Spinal cord (tissue), 10 donors: Measurements from ENCODE around the gene BCL10. TPM values are rescaled to one million over a fixed set of nuclear protein-coding genes. Genes with fewer than 3 reads are reported as not detected.
A peak's percentile ranks its signal among the peaks of the same experiment; 100 is the strongest.

Source experiments
- DNase-seq, 6 donors: peaks; one replicate each; pipeline versions ENCODE4 v3.0.0 to v3.0.0-alpha.2; 2013 to 2015; ENCODE audit warnings: low spot score in 6 of 6, low read depth in 4 of 6
- H3K27ac ChIP-seq: one replicate; pipeline ENCODE4 v1.5.1; 2013; ENCODE audit warnings: low read depth, low read length, control low read depth
- H3K27me3 ChIP-seq: one replicate; pipeline ENCODE4 v1.6.1; 2013; ENCODE audit warnings: low read length; ENCODE audit not compliant: control insufficient read depth, insufficient read depth
- H3K36me3 ChIP-seq: one replicate; pipeline ENCODE4 v1.6.1; 2013; ENCODE audit warnings: low read length; ENCODE audit not compliant: control insufficient read depth, insufficient read depth
- H3K4me1 ChIP-seq: one replicate; pipeline ENCODE4 v1.6.1; 2013; ENCODE audit warnings: low read length; ENCODE audit not compliant: control insufficient read depth, insufficient read depth
- H3K4me3 ChIP-seq: one replicate; pipeline ENCODE4 v1.5.1; 2013; ENCODE audit warnings: low read depth, low read length, control low read depth
- H3K9me3 ChIP-seq: one replicate; pipeline ENCODE4 v1.6.1; 2013; ENCODE audit warnings: low read length; ENCODE audit not compliant: control insufficient read depth, insufficient read depth
- whole genome bisulfite sequencing: methylation state at CpG from one replicate; pipeline ENCODE4 v1.1.5; 2013; ENCODE audit warnings: missing lambda C conversion rate; ENCODE audit not compliant: insufficient coverage; 5-methylcytosine and 5-hydroxymethylcytosine counted together
- polyA plus RNA-seq, 2 donors: library from polyadenylated mRNA; unstranded; fragments of 120-200 nt; gene quantifications; one replicate each; pipeline ENCODE4 v1.2.1, GENCODE V29; 2013; ENCODE audit not compliant: insufficient read length in 2 of 2
- total RNA-seq, 2 donors: library from RNA; depleted of rRNA in 1 of 2; stranded (reverse); fragments of 120-200 nt in 1 of 2; fragments of >200 nt in 1 of 2; gene quantifications; one replicate each; pipeline versions ENCODE4 v1.2.3 to v1.2.4, GENCODE V29; 2013 to 2014
- donor health status: healthy.

BCL10 gene
- total and polyA plus RNA-seq, 4 donors: 12.9 to 22.7 (median 18.9) TPM

DNA sequence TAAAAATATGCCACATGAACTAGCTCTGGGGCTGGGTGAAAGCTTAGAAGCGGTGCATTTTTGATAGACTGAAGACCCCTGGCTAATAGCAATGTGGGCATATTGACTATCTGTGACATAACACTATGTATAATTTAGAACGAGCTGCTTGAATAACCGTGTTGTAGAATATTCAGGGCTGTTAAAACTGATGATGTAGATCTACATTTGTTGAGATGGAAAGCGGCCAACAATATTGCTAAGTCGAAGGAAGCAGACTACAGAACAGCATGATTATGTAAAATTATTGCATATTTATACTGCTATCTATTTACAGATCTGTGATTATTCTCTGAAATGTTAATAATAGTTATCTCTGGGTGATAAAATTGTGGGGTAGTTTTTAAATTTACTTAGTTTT is 41.1 kb upstream of the BCL10 start:
- Histone ChIP-seq H3K4me3 (no peak overlapping the region), H3K27ac (no peak overlapping the region), H3K27me3 (no peaks in the 10 kb centered on the region), H3K4me1 (peaks cover 3% of the 10 kb centered on the region), H3K9me3 (no peaks in the 10 kb centered on the region), H3K36me3 (no peaks in the 10 kb centered on the region)
- WGBS: no CpG with 5 or more reads among the region's 5 CpGs
- DNase-seq: peak in 2 of 6 donors; percentile 65 to 76

DNA sequence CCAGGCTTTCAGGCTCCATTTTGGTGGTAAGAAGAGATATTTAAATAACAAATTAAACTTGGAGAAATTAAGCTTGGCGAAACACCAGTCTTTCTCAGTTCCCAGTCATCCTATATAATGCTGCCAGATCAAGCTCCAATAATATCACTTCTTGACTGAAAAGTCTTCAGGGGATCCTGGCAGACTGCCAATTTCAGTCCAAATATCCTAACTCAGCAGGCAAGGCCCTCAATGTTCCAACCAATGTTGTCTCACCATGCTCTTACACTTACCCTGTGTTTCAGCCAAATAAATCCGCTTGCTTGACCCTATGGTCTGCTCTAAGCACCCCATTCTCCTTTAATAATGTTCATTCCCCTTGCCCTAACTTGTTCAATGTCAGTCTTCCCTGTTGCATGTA is 39.9 kb upstream of the BCL10 start:
- H3K4me1 ChIP-seq: peaks cover 3% of the 10 kb centered on the region
- H3K36me3 ChIP-seq: no peaks in the 10 kb centered on the region
- H3K9me3 ChIP-seq: no peaks in the 10 kb centered on the region
- peak overlapping the region; percentile 12 for H3K27ac ChIP-seq
- no peaks in the 10 kb centered on the region for H3K27me3 ChIP-seq
- peak in 2 of 6 donors; percentile 67 to 83 for DNase-seq
- 69% methylated on average over 2 of the region's 2 CpGs for WGBS
- H3K4me3 ChIP-seq: no peak overlapping the region

DNA sequence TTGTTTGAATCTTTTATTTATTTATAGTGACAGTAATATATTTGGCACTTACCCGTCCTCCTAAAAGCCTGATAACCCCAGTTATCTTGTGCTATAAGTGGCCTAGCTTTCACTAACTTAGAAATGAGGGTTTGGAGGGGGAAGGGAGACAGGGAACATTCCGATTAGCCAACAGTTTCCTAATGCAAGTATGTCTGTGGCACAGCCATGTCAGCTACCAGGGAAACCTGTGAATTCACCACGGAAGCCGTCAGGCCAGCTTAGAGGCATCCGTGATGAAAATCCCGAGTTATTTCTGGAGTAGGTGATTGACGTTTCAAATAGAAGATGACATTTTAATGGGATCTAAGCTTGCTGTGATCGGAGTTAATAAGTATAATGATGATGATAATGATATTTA is 39.4 kb upstream of the BCL10 start:
- no peak overlapping the region for H3K4me3 ChIP-seq
- no peaks in the 10 kb centered on the region for H3K36me3 ChIP-seq
- H3K27me3 ChIP-seq: no peaks in the 10 kb centered on the region
- peak in 2 of 6 donors; percentile 14 to 47 for DNase-seq
- peak overlapping the region; percentile 12 for H3K27ac ChIP-seq
- no peaks in the 10 kb centered on the region for H3K9me3 ChIP-seq
- peaks cover 3% of the 10 kb centered on the region for H3K4me1 ChIP-seq
- WGBS: 57% methylated on average over 3 of the region's 8 CpGs

- H3K27ac ChIP-seq: no peak overlapping the region
- H3K9me3 ChIP-seq: no peaks in the 10 kb centered on the region
- no peak for DNase-seq
These were observed 38.3 kb upstream of the BCL10 start for GRCh38 chr1:85314726-85315125.

DNA sequence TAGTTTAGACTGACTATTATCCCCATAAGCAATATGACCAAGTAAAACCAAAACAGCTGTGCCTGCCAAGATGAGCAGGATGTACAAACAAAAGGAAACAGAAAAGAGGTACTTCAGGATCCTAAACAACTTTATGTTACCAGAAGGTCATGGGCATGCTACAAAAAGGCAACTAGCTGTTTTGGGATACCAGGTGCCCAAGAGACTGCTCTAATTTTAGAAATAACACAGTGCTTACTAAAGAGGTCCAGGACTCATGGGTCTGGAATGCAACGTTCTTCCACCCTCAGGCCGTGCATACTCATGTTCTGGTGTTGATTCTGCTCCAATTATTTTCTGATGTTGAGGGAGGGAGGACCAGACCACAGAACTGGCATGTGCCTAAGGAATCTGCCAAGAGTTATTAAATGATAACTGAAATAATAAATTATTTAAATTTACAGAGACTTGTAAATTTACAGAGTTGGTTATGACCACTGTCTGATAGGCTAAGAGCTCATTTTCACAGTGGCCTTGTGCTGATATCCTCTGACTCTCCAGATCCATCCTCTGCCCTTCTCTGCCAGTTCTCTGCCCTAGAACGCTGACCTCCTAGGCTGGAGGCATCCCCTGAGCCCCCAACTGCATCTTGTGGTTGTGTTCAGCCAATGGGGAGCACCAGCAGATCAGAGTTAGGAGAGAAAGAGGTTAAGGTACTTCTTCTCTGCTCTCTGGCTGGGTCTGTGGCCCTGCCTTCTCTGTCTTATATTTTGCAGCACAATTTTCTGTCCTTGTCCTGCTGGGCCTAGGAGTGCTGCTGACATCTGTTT is 37.7 kb upstream of the BCL10 start:
- Histone ChIP-seq H3K27me3 (no peaks in the 10 kb centered on the region), H3K4me3 (no peak overlapping the region), H3K36me3 (no peaks in the 10 kb centered on the region), H3K9me3 (no peaks in the 10 kb centered on the region), H3K4me1 (peaks cover 3% of the 10 kb centered on the region), H3K27ac (no peak overlapping the region)
- 71% methylated on average over 2 of the region's 3 CpGs for WGBS
- DNase-seq: no peak

More at GRCh38 chr1:85314726-85315125, 38.3 kb upstream of the BCL10 start:
- H3K4me1 ChIP-seq: peaks cover 3% of the 10 kb centered on the region
- no peaks in the 10 kb centered on the region for H3K36me3 ChIP-seq
- H3K4me3 ChIP-seq: no peak overlapping the region
- no peaks in the 10 kb centered on the region for H3K27me3 ChIP-seq

DNA sequence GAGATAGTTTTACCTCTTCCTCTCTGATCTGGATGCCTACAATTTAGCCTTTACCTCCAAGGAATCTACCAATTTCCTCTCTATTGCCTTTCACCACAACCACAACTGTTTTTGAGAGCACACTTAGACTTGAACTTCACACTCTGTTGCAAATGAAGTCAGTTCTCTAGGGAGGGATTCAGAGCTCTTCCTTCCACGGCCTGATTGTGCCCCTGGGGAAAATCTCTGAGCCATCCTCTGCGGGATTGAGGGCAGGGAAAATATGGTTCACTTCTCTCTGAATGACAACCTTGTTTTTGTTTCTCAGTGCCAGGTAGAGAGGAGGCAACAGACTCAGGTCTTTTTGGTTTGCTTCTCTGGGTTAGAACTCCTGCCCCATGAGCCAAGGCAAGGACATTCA is 35.4 kb upstream of the BCL10 start:
- Histone ChIP-seq H3K27ac (no peak overlapping the region), H3K4me1 (peaks cover 9% of the 10 kb centered on the region), H3K36me3 (no peaks in the 10 kb centered on the region), H3K4me3 (no peak overlapping the region), H3K27me3 (no peaks in the 10 kb centered on the region), H3K9me3 (no peaks in the 10 kb centered on the region)
- DNase-seq: no peak
- 60% methylated on average over 2 of the region's 2 CpGs for WGBS

DNA sequence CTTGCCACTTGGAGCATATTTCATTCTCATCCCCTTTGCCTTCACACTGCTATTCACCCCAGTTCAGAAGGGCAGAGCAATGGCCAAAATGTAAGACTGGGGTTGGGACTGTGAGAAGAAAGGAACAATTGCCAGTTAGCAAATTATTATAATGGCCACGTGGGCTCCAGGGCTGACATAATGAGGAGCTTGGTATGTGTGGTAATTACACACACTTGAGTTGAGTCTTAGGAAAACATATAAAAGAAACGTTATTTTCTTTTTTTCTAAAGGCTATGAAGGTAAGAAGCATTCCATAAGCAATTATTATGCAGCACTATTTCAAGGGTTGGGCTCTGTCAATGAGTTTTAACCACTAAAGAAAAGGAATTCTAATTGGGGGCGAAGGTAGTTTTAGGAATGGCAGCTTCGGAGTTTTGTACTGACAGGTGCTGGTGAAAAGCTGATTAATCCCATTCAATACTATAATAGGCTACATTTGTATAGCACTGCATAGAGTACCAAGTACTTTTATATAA is 32.5 kb upstream of the BCL10 start:
- DNase-seq: peak in 1 of 6 donors; percentile 18
- Histone ChIP-seq H3K9me3 (no peaks in the 10 kb centered on the region), H3K27ac (no peak overlapping the region), H3K36me3 (no peaks in the 10 kb centered on the region), H3K27me3 (no peaks in the 10 kb centered on the region), H3K4me1 (peaks cover 5% of the 10 kb centered on the region), H3K4me3 (no peak overlapping the region)
- 33% methylated on average over 1 of the region's 4 CpGs for WGBS

GRCh38 chr1:85307987-85308832 is 31.8 kb upstream of the BCL10 start:
- Histone ChIP-seq H3K27me3 (no peaks in the 10 kb centered on the region), H3K27ac (no peak overlapping the region), H3K4me1 (peaks cover 5% of the 10 kb centered on the region), H3K4me3 (no peak overlapping the region), H3K9me3 (no peaks in the 10 kb centered on the region), H3K36me3 (no peaks in the 10 kb centered on the region)
- WGBS: 19% methylated on average over 24 of the region's 27 CpGs
- DNase-seq: peak; percentile 53 to 96 (median 78)

DNA sequence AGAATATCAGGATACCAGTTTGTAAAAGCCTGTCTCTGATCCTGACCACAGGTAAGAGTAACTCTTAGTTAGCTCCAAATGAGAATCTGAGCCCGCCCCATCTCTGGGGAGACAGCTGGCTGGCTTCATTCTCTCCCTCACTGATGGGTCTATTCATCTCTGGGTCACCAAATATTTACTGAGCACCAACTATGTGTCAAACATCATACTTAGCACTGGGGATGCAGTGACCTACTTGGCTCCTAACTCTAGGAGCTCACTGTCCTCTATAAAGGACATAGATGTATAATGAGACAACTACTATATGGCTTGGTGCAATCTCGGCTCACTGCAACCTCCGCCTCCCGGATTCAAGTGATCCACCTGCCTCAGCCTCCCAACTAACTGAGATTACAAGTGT is 29.8 kb upstream of the BCL10 start:
- no CpG with 5 or more reads among the region's 4 CpGs for WGBS
- Histone ChIP-seq H3K36me3 (no peaks in the 10 kb centered on the region), H3K27ac (no peak overlapping the region)

More for the DNA sequence above, 29.8 kb upstream of the BCL10 start:
- Histone ChIP-seq H3K9me3 (no peaks in the 10 kb centered on the region), H3K4me1 (peaks cover 5% of the 10 kb centered on the region), H3K4me3 (no peak overlapping the region), H3K27me3 (no peaks in the 10 kb centered on the region)
- no peak for DNase-seq
